Astrocyte (in vitro differentiated cells and primary cell): ENCODE results near the gene IL4R.

Experiments used
- EZH2 ChIP-seq: IDR thresholded peaks from 2 replicates; pipeline ENCODE4 v1.6.1; 2012; ENCODE audit warnings: mild to moderate bottlenecking, low read length, inconsistent platforms; ENCODE audit not compliant: insufficient read depth
- TF ChIP-seq, protein P1 (sequence below): IDR thresholded peaks from 2 replicates; pipeline ENCODE4 v1.5.1; 2011; ENCODE audit warnings: low read depth, mild to moderate bottlenecking, inconsistent platforms, low read length, moderate library complexity; ENCODE audit not compliant: insufficient read depth

DNA sequence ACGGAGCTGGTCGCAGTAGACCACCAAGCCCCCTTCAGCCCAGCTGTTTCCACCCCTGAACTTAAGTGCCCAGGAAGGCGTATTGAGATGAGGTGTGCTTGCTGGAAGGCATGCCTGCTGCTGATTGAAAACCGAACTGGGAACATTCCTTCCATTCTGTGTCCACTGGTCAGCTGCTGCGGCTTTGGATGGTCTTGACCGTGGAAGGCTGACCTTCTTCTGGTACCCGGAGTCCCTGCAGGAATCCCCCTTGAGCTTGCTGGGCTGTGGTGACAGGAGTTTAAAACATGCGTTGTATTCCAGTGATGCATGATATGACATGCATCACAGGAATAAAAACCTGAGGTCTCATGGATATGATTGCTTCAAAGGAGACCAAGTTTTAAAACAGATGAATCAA is 31.4 kb downstream of the IL4R start:
- TF ChIP-seq, protein P1, sequence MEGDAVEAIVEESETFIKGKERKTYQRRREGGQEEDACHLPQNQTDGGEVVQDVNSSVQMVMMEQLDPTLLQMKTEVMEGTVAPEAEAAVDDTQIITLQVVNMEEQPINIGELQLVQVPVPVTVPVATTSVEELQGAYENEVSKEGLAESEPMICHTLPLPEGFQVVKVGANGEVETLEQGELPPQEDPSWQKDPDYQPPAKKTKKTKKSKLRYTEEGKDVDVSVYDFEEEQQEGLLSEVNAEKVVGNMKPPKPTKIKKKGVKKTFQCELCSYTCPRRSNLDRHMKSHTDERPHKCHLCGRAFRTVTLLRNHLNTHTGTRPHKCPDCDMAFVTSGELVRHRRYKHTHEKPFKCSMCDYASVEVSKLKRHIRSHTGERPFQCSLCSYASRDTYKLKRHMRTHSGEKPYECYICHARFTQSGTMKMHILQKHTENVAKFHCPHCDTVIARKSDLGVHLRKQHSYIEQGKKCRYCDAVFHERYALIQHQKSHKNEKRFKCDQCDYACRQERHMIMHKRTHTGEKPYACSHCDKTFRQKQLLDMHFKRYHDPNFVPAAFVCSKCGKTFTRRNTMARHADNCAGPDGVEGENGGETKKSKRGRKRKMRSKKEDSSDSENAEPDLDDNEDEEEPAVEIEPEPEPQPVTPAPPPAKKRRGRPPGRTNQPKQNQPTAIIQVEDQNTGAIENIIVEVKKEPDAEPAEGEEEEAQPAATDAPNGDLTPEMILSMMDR = no peak
- TF ChIP-seq EZH2 = no peak
